IPS DF 4.7 (cell line): ENCODE data around the gene PAX2.

Experiments used
- DNase-seq: peaks from one replicate; pipeline ENCODE4 v3.0.0-alpha.2; 2013; ENCODE audit warnings: low spot score; ENCODE audit errors: extremely low read depth

PAX2 gene

DNA sequence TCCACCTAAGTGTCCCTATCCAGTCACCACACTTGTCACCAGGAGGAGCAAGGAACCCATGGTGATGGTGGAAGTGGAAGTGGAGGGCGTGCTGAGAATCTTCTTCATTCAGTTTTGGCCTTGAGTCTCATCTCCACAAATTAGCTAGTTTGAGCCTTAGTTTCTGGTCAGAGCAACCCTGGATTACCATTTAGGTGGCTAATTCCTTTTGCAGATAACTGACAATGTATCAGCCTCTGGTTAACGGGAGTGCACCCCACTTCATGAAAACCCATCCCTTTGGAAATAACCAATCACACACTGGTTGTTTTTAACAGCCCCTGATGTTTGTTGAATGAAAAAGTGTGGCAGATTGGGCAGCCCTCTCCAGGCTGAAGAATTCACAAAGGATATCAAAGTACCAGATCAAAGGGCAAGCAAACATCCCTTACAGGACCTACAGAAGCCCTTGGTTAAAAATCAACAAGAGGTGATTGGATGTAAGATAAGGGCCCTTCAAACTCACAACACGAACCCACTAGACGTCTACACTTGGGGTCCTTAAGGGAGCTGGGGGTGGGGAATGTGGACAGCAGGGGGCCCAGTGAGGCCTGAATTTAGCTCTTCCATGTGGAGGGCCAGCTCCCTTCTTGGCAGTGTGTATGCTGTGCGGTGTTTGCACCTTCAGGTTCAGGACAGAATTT, 130.2 kb downstream of the PAX2 start:
- no peak for DNase-seq

DNA sequence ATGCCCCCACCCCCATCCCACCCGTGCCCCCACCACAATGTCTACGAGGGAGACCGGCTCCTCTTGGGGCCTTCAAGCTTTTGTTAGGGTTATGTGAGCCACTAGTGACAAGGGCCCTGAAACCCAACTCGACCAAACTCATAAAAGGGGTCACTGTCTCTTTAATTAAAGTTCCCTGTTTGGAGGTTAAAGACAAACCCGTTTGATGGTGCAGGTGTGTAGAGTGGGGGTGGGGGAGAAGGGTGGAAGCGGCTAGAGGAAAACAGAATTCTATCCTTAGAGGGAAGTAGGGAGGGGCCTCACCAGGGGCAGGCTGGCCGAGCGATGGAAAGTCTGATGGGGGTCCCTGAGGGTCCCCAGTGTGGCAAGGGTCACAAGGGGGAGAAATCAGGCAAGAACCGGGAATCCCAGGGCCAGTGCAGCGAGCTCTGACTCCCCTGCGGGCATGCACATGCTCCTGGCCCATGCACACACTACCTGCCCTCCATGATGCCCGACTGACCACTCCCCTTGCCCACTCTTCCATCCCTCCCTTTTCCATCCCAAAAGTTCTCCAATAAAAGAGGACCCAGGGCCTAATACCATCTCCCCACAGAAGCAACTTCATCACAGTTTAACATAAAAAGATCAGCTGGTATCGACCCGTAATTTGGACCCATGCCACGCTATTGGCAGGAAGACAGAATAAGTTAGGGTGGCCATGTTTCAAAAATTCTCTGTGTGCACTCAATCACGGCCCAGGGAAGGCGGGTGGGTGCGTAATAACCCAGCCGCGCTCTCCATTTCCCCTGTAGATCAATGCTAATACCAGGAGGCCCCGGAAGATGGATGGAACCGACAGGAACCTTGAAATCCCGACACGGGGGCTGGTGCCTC, 131.4 kb downstream of the PAX2 start:
- DNase-seq = no peak

DNA sequence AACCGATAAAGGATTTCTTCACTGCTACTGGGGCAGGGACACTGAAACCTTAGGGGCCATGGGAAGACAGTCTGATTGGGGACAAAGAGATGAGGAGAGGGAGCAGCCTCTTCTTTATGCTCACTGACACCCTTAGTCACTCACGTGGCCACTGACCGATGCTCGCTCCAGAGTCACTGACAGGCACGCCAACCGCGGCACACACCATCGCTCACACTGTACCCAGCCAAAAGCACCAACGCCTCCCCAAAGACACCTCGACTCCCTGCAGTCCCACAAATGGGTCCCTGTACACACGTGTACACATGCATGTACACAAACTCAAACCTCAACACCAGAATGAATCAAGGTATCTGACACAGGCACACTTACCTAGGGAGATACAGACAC, 132.1 kb downstream of the PAX2 start:
- DNase-seq = no peak

DNA sequence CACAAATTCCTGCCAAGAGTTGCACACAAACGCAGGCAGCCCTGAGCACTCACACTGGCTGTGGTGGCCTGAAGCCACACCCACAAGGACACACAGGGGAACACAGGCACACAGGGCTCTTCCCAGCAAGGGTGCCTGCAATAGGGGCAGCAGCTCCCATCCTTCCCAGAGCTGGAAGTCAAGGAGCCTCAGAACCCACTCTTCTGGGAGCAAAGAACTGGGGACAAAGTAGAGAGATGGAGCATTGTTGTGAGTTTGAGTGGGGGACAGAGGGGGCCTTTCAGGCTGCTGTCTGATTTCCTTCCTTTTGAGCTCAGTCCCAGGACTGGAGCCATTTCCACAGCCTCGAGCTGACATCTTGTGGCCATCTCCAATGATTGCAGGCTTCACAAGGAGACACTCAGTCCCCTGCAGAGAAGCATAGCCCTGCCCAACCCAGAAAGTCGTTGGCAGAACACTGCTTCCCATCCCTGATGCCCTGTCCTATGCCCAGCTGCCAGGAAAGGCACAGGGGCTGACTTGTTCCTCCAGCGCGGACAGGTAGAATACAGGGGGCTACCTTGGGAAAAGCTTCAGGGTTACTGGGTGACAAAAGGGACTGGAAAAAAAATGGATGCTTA, 133.0 kb downstream of the PAX2 start:
- peak; percentile 62 for DNase-seq
